Measurements from ENCODE around the gene KLHL17.

Gene KLHL17

DNA sequence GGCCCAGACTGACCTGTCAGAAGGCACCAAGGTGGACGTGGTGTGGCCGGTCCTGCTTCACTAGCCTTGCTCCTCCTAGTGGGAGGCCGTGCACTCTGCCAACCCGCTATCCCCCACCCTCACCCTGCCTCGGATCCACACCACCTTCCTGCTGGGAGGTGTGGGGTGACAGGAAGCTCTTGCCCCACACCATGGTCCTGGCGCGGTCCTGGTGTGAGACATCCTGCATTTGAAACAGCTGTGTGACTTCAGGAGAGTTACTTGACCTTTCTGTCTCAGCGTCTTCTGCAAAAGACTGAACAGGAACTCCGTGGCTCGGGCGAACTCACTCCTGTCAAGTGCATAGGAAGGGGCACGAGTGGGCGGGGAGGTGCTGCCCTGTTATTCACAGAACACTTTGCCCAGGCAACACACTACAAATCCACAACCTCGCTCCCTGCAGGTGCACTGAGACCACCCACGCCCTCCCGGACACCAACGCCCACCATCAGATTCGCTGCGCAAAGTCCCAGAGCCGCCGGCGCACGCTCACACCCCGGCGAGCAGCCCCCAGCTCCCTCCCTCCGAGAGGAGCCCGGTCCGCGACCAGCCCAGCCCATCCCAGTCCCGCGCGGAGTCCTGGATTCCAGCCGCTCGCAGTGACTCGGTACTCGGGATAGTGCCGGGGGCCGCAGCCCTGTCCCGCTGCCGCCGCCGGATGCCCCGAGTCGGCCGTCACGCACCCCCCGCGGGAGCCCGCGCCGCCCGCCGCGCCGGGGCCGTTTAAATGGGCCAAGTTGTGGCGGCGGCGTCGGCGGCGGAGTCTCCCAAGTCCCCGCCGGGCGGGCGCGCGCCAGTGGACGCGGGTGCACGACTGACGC is 37.0 kb upstream of the KLHL17 start, which contains the start of gene SAMD11:
SAMD11 (plus strand) TSS at position 793 of the 860 bp plus-strand sequence. CDS start 509 bp downstream, outside the sequence.
- no peak for DNase-seq

DNA sequence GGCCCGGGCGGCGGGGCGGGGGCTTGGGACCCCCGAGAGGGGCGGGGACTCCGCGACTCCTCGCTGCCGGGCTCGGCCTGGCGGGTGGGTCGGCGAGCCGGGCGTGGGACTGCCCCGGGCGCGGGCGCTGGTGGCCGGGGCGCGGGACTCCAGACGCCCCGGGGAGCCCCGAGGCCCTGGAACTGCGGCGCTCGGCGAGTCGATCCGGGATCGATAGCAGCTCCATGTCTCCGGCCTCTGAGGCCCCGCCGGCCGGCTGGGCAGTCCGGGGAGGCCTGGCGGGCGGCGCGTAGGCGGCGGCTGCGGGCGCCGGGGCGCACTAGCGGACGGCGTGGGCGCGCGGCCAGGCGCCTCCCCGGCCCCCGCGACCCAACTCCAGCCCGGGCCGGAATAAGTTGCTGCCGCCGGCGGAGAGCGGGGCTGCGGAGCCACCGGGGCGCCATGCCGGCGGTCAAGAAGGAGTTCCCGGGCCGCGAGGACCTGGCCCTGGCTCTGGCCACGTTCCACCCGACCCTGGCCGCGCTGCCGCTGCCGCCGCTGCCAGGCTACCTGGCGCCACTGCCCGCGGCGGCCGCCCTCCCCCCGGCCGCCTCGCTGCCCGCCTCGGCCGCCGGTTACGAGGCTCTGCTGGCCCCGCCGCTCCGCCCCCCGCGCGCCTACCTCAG is 36.3 kb upstream of the KLHL17 start:
- DNase-seq, result no peak

DNA sequence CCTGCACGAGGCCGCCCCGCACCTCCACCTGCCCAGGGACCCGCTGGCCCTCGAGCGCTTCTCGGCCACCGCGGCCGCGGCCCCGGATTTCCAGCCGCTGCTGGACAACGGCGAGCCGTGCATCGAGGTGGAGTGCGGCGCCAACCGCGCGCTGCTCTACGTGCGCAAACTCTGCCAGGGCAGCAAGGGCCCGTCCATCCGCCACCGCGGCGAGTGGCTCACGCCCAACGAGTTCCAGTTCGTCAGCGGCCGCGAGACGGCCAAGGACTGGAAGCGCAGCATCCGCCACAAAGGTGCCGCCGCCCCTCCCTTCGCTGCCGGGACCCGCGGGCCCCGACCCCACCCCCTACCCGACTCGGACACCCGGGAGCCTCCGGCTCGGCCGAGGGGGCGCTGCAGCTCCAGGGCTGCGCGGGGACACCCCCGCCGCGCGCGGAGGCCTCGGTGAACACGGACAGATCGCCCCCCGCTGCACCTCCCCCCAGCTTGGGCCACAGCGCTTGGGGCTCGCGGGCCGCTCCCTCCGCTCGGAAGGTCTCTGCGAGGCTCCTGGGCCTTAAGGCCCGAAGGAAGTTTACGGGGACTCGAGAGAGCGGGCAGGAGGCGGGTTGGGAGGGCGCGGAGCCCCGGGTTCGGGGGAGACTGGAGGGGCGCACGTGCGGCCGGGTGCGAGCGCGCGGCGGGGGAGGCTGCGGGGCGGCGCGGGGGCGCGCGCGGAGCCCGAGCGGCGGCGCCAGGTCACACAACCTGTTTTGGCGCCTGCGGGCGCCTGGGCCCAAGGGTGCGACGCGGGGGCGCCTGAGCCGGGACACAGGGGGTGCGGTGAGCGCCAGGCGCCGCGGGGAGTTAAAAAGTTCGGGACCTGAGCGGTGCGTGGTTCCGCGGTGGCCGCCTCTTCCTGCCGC is 35.5 kb upstream of the KLHL17 start:
- peak; percentile 21 for DNase-seq

DNA sequence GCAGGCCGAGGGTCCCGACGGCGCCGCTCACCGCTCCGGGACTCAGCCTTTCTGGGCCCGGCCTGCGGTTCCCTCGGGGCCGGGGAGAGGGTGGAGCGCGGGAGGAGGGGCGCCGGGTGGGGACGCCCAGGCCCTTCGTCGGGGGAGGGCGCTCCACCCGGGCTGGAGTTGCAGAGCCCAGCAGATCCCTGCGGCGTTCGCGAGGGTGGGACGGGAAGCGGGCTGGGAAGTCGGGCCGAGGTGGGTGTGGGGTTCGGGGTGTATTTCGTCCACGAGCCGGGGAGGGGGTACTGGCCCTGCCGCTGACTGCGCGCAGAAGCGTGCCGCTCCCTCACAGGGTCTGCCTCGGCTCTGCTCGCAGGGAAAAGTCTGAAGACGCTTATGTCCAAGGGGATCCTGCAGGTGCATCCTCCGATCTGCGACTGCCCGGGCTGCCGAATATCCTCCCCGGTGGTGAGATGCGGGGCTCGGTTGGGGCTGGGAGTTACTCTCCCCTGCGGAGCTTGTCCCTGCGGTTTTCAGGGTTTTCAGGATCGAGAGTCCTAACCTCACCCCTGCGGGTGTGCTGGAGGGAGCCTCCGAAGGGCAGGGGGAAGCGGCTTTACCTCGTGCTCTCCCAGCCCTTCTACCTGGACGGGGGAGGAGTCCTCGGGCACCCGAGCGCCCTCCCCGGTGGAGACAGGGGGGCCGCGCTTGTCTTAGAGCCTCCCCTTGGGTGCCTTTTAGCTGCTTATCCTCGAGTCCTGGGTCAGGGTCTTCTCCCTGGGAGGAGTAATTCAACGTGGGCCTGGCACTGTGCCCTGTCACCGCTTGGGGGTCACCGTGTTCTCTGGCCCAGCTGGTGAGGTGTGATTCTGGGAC is 34.6 kb upstream of the KLHL17 start:
- DNase-seq, result no peak

DNA sequence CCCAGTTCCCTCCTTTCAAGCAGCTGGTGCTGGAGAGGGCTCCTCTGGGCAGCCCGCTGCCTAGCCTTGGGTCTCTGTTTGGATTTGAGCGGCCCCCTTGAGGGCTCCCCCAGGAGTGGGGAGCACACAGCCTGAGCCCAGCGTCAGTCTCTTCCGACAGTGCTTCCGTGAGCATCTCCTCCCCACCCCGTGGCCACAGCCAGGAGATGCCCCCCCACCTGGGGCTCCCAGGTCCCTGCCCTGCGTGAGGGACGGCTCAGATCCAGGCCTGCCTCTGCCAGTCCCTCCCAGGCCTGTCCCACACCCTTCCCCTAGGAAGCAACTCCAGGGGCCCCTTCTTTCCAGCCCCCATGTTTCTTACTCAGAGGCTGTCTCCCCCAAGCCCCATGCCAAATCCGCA is 33.1 kb upstream of the KLHL17 start:
- no peak for DNase-seq

DNA sequence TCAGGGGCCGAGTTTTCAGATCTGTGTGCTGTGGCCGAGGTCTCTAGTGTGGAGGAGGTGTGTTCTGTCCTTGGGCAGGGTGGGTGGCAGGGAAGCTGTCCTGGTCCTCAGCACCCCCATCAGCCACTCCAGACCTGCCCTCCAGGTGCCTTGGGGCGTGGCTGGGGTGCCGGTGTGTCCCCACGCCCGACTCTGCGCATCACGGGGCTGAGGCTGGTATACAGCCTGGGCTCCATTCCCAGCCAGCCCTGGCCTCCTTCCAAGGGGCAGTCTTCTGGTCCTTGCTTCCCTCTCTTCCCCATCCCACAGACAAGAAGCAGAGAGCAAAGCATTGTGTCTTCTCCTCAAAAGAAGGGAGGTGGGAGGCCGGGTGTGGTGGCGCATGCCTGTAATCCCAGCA is 32.6 kb upstream of the KLHL17 start:
- no peak for DNase-seq

DNA sequence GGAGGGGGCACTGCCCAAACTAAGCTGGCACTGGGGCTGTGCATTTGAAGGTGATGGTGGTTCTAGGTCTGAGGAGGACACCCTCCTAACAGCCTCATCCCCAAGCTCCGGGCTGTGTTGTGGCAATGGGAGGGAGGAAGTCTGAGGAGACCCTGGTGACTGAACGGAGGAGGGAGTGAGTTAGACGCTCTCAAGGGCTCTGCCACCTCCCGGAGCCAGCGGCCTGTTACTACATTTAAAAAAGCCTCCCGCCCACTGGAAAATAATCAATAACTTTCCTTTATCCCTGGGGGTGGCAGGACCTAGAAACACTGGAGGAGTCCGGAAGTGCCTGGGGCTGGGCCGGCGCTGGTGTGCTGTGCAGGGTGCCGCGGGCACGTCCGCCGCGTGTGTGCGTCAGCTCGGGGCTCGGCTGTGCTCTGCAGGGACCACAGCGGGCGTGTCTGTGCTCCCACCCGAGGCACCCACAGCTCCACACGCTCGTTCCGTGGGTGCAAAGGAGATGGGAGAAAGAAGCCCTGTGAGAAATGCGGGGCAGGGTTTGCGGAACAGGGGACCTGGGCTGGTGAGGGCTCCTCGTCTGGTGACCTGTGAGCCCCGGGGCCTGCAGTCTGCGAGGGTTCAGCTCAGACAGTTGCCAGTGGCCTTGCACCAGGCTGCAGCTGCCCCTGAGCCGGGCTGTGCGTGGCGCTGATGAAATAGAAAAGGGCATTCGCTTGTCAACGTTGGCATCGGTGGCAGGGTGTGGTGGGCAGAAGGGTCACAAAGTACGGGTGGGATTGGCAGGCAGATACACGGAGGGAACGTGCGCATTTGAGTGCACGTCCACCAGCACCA is 31.3 kb upstream of the KLHL17 start:
- DNase-seq, result no peak

DNA sequence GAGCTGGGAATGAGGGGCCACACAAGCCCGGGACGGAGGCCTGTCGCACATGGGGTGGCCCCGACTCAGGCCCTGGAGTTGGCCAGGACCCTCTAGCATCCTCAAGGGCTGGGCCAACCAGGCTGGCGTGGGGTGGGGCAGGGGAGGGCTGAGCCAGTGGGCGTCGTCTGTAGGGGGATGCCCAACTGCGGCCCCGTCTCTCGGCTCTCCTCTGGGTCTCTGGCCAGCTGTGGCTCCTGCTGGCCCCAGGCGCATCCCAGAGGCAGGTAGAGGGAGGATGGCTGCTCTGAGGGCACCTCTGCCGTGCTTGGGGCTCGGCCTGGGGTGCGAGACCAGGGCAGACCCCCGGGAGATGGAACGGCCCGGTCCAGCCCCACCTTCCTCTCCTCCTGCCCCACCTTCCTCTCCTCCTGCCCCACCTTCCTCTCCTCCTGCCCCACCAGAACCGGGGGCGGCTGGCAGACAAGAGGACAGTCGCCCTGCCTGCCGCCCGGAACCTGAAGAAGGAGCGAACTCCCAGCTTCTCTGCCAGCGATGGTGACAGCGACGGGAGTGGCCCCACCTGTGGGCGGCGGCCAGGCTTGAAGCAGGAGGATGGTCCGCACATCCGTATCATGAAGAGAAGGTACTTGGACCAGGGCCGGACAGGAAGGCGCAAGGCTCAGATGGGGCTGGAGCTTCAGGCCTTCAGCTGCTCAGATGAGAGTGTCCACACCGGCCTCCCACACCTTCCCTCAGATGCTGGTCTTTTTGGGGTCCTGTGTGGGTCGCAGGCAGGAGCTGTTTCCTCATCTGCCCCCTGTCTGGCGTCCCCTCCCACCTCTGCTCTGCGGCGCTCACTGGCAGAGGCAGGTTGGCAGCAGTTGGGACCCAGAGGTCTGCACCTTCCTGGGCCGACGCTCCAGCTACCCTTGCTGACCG is 30.4 kb upstream of the KLHL17 start:
- DNase-seq, result no peak

DNA sequence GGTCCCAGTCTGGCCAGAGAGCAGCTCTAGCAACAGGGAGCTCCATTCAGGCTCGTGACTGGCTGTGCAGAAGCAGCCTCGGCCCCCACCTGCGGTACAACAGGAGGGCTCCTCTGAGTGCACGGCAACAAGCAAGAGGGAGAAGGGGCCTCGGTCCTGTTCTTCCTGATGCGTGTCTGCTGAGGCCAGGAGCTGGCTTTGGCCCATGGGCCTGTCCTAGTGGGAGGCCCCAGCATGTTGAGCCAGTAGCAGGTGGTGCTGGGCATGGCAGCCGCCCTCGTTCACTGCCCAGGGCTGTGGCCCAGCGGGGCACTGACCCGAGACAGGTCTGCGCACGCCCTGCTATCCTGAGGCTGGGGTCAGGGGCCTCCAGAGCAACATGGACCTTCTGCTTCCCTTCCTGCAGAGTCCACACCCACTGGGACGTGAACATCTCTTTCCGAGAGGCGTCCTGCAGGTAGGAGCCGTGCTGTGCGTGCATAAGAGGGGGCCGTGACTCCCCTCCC is 29.7 kb upstream of the KLHL17 start:
- no peak for DNase-seq

DNA sequence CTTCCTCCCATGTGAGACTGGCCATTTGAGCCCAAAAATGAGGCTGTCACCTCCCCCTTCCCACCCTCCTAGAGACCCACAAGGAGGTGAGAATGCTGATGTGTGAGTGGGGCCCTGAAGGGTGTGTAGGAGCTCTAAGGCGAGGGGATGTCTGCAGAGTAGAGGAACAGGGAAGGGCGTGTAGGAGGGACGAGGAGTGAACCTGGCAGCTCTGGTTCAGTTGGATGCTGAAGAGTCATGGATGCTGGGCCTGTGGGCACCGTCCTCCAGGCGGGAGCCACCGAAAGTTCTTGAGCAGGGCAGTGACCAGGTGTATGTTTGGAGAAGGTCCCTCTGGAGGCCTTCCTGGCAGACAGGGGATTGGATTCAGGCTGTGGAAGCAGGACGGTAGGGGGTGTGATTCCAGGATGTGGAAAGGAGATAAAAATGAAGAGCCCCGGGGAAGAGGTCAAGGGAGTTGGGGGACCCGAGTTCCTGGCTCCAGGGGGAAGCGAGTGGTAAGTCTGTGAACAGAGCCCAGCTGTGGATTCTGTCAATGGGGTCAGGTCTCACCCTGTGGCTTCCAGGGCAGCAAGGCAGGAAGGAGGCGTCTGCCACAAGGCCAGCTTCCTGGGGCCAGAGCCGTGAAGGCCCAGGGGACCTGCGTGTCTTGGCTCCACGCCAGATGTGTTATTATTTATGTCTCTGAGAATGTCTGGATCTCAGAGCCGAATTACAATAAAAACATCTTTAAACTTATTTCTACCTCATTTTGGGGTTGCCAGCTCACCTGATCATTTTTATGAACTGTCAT is 28.8 kb upstream of the KLHL17 start:
- DNase-seq, result no peak

DNA sequence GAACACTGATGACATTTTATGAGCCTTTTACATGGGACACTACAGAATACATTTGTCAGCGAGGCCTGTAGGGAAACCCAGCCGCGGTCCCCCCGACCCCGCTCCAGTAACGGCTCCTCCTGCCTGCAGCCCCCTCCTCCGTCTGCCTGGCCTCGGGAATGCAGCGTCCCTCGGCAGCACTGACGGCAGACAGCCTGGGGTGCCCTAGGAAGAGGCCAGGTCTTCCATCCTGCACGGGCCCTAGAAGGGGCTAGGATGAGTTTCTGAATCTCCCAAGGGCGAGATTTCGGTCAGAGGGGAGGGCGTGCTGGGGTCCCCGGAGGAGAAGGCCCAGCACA is 28.2 kb upstream of the KLHL17 start:
- no peak for DNase-seq

DNA sequence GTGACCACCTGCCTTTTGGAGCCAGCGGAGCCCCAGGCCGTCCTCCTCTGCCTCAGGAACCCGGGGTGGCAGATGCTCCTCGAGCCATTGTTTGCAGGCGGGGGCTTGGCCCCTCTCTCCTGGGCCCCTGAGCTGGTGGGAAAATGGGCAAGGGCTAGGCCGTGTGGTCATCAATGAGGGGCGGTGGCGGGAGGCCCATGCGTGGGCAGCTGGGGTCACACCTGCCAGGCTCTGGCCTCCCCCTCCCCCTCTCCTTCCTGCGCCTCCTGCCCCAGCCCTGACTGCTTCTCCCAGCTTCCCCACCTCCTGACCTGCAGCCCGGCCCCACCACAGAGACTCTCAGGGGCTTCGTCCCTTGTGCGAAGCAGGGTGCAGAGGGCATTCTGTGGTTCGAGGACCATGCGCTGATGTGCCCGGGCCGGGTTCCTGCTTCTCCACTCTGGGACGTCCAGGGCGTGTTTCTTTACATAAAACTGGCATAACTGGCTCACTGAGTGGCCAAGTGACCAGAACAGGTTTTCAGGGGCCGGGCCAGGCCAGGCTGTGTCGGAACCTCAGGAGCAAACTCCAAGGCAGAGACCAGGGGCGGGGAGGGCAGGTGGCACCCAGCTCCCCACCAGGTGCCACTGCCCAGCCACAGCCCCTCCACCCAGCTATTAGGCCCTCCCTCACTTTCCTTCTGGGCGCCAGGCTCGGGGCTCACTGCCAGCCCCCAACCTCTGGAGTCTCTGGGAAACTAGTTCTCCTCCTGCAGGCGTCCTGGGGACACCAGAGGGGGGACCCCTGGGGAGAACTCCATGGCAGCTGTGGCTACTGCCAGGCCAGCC is 27.4 kb upstream of the KLHL17 start:
- DNase-seq, result no peak

DNA sequence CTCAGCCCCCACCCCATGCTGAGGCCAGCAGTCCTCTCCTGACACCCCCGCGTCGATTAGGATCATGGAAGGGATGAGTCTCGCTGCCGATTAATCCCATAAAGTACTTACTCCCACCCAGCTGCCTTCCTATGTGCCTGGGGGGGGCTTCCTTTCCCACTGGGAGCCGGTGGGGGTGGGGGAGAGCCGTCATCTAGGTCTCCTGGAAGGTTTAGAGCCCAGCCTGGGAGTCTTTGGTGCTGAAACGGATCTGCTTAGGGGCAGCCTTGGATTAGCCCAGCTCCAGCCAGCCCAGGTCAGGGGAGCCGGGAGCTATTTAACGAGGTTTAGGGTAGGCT is 26.8 kb upstream of the KLHL17 start:
- no peak for DNase-seq

DNA sequence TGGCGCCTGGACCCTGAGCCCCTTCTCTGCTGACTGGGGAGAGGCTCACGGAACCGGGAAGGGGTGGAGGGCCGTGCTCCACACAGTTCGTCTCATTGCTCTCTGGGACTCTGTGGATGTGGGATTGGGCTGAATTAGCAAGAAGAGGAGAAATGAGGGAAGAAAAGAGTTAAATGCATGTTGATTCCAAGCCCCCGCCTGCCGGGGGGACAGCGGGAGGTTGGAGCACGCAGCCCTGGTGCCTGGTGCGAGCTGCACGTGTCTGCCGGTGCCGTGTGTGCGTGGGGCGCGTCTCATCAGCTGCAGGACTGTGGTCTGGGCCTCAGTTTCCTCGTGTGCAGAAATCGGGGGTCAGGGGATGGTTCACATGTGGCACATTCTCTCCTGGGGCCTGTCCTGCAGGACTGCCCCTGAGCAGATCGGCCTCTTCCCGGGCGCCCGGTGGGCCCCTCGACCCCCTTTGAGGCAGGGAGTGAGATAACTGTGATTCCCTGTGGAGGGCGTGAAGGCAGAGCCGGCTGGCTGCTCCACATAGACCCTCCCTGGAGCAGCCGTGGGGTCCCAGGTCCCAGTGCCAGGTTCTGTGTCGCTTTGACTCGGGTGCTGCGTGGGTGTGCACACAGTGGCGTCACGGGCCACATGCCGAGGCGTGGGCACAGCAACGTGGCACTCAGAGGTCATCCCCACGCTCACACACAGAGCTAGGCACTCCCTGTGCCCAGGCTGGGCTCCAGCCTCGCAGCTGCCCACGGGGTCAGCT is 25.2 kb upstream of the KLHL17 start:
- no peak for DNase-seq

DNA sequence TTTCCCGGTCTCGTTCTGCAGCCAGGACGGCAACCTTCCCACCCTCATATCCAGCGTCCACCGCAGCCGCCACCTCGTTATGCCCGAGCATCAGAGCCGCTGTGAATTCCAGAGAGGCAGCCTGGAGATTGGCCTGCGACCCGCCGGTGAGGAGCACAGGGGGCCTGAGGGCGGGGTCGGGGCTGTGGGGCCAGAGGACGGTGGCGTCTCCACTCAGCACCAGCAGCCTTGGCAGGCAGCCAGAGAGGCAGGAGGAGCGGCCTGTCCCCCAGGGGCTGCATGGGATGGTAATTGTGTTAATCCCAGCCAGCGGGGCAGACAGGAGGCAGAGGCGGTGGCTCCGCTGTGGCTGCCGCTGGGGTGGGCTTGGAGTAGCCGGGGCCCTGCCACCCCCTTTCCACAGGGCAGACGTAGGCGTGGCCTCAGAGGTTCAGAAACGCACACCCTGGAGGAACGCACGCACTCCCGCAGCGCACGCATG is 24.6 kb upstream of the KLHL17 start:
- peak; percentile 59 for DNase-seq

DNA sequence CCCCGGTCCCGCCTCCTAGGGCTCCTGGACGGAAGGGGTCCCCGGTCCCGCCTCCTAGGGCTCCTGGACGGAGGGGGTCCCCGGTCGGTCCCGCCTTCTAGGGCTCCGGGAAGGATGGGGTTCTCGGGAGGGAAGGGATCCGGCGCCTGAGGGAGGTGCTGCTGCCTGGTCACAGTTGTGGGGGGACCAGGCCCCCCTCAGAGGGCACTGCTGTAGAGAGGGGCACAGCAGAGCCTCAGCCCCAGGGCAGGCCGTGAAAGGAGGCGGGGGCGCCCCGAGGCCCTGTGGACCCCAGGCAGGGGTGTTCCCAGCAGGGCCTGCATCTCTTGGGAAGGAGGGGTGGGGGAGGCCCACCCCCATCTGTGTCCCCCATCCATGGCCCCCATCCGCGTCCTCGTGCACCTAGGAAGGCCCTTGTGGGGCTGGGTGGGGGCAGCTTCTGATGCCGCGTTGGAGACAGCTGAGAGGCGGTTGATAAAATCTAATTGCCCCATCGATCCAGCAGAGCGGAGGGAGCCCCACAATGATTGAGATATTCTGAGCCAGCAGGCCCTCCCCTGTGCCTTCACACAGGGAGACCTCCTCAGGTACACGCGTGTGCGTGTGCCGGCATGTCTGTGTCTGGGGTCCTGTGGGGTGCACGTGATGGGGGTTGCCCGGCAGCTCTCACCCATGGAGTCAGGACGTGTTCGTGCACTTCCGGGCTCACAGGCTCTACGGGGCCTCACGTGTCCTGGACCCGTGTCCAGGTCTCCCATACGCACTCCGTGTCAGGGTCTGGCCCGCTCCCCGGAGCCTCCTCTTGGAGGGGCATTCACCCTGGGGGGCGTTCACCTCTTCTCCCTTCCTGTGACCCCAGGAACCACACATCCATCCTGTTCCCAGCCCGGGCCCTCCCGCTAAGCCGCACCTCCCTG is 23.8 kb upstream of the KLHL17 start:
- DNase-seq, result no peak
